ENCODE data around the gene GNAI2. TPM values are rescaled to one million over a fixed set of nuclear protein-coding genes. Genes with fewer than 3 reads are reported as not detected.

GNAI2 gene
- total and polyA plus RNA-seq, 2 donors (not counting 3 experiments of a cell fraction or from before 2014, with no cell fraction given): 767 to 1,875 TPM

DNA sequence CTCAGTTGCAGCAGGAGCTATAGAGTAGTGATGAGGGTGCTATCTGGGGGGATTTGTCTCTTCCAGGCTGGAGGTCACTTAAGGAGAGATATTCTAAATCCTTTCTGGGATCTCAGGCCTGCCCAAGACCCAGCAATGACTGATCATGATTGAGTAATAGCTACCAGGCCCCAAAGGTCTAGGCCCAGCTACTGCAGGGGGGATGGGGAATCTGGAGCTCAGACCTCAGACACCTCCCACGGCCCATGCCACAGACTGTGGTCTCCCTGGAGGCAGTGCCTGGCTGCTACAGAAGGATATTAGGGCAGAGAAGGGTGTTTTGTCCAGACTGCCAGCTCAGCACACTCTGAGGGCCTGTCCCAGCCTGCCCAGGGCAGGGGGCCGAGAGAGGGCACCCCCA is 24.1 kb upstream of the GNAI2 start:
- no TSS peak for BruUV-seq (replicated peaks)
- H4K20me1 ChIP-seq (replicated peaks; ENCODE audit: control insufficient read depth, extremely low read depth, insufficient read depth, low read length): no peaks in the 10 kb centered on the region
- no peaks in the 10 kb centered on the region for H3K4me1 ChIP-seq (ENCODE audit: control insufficient read depth, extremely low read depth, insufficient read depth, low read length)
- ChIA-PET CTCF (interaction anchor here (2.4 to 6.4 kb wide), 3 partner anchors 10 to 17 kb away, joined by 9 to 53 read pairs (median 43); no protein-coding TSS in a partner anchor), POLR2A (no interaction called here)
- H3K9me3 ChIP-seq (replicated peaks; ENCODE audit: control insufficient read depth, insufficient read depth, low read length): no peaks in the 10 kb centered on the region
- no peaks in the 10 kb centered on the region for H3K27me3 ChIP-seq (ENCODE audit: control insufficient read depth in 2 of 2, insufficient read depth in 2 of 2, low read length in 2 of 2)
- FAIRE-seq: no peak
- intact Hi-C loops (cut with micrococcal nuclease): no loop called here
- TF ChIP-seq JUN (IDR thresholded peaks at IDR 0.05; ENCODE audit: borderline replicate concordance, insufficient read depth, insufficient read length, low read depth): no peak
- TF ChIP-seq, protein P1, sequence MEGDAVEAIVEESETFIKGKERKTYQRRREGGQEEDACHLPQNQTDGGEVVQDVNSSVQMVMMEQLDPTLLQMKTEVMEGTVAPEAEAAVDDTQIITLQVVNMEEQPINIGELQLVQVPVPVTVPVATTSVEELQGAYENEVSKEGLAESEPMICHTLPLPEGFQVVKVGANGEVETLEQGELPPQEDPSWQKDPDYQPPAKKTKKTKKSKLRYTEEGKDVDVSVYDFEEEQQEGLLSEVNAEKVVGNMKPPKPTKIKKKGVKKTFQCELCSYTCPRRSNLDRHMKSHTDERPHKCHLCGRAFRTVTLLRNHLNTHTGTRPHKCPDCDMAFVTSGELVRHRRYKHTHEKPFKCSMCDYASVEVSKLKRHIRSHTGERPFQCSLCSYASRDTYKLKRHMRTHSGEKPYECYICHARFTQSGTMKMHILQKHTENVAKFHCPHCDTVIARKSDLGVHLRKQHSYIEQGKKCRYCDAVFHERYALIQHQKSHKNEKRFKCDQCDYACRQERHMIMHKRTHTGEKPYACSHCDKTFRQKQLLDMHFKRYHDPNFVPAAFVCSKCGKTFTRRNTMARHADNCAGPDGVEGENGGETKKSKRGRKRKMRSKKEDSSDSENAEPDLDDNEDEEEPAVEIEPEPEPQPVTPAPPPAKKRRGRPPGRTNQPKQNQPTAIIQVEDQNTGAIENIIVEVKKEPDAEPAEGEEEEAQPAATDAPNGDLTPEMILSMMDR (IDR thresholded peaks at IDR 0.05; ENCODE audit: extremely low read depth in 1 of 2, insufficient read depth in 1 of 2, low read depth in 1 of 2, low read length in 2 of 2): no peak
- no peak for TF ChIP-seq EZH2 (IDR thresholded peaks at IDR 0.05; ENCODE audit: borderline replicate concordance, low read depth, low read length, severe bottlenecking)
- TF ChIP-seq FOS (IDR thresholded peaks at IDR 0.05; ENCODE audit: borderline replicate concordance, insufficient read depth, low read length): no peak
- TF ChIP-seq, protein P2, sequence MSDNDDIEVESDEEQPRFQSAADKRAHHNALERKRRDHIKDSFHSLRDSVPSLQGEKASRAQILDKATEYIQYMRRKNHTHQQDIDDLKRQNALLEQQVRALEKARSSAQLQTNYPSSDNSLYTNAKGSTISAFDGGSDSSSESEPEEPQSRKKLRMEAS (IDR thresholded peaks at IDR 0.05; ENCODE audit: insufficient read depth, insufficient read length): no peak
- no peak for TF ChIP-seq GATA2 (IDR thresholded peaks at IDR 0.05; ENCODE audit: insufficient read depth, insufficient read length, low read depth, low read length)
- TF ChIP-seq POLR2A (IDR thresholded peaks at IDR 0.05; ENCODE audit: low read depth, low read length): no peak
- no peak for TF ChIP-seq POLR2AphosphoS5 (IDR thresholded peaks at IDR 0.05; ENCODE audit: insufficient read depth, low read depth, low read length)
- H2AFZ ChIP-seq (ENCODE audit: low read depth, low read length): no peak overlapping the region
- no peak overlapping the region for H3K4me3 ChIP-seq (replicated peaks in 1 of 3; ENCODE audit: insufficient read depth in 1 of 3, low read depth in 1 of 3, low read length in 3 of 3)
- no peak overlapping the region for H3K4me2 ChIP-seq (ENCODE audit: insufficient read depth, low read length)
- H3K79me2 ChIP-seq (ENCODE audit: control insufficient read depth, insufficient read depth, low read length): no peaks in the 10 kb centered on the region
- dilution Hi-C loops (cut with MboI; ENCODE audit: extremely low pct_ligation_motif_present, low sequenced_read_pairs): no loop called here
- H3K36me3 ChIP-seq (ENCODE audit: control insufficient read depth in 2 of 2, extremely low read depth in 1 of 2, insufficient read depth in 2 of 2, low read length in 2 of 2): no peaks in the 10 kb centered on the region
- H3K27ac ChIP-seq (ENCODE audit: insufficient read depth, low read depth, low read length): no peak overlapping the region
- DNase-seq (ENCODE audit: low read depth, low spot score): no peak
- H3K9ac ChIP-seq (replicated peaks; ENCODE audit: extremely low read depth, insufficient read depth, low read length): no peak overlapping the region
- H3K9me1 ChIP-seq (replicated peaks; ENCODE audit: control insufficient read depth, extremely low read depth, insufficient read depth, low read length): no peaks in the 10 kb centered on the region

Measured in endothelial cell of umbilical vein (primary cell).